H1 (cell line): ENCODE measurements around the gene CASQ1. TPM values are rescaled to one million over a fixed set of nuclear protein-coding genes. Genes with fewer than 3 reads are reported as not detected.

ENCODE experiments used
- CTCF ChIA-PET: fragments of 300-600 bp; sonication (Branson Sonifier 250); formaldehyde crosslinking; loops from one replicate; lab custom pipeline; 2021; ENCODE audit not compliant: partially characterized antibody; lab: Charles Lee
- POLR2A ChIA-PET: fragments of 300-600 bp; sonication (Branson Sonifier 250); formaldehyde crosslinking; loops from one replicate; lab custom pipeline; 2021; ENCODE audit warnings: inconsistent platforms; ENCODE audit not compliant: partially characterized antibody; lab: Charles Lee
- DNase-seq, 2 experiments: peaks; one replicate each; pipeline versions ENCODE4 v3.0.0 to v3.0.0-alpha.2; 2010 to 2022; ENCODE audit warnings: low spot score in 2 of 2, low read depth in 1 of 2, mixed read lengths in 1 of 2
- FAIRE-seq: peaks from 2 replicates; lab custom pipeline; 2011; peaks lifted over from hg19 to GRCh38; lab: Jason Lieb, UNC
- H2AFZ ChIP-seq: 2 replicates; pipeline ENCODE4 v1.8.1; 2012; ENCODE audit warnings: low read length, inconsistent platforms
- H2AK5ac ChIP-seq: 2 replicates; pipeline ENCODE4 v1.6.1; 2013; ENCODE audit warnings: low read depth, low read length
- H2BK120ac ChIP-seq: replicated peaks from 2 replicates; pipeline ENCODE3; 2013; ENCODE audit warnings: low read depth, low read length, inconsistent platforms
- H2BK12ac ChIP-seq: 2 replicates; pipeline ENCODE4 v1.6.1; 2013; ENCODE audit warnings: low read depth, low read length
- H2BK15ac ChIP-seq: 2 replicates; pipeline ENCODE4 v1.6.1; 2013; ENCODE audit warnings: low read length
- H2BK20ac ChIP-seq: 2 replicates; pipeline ENCODE4 v1.6.1; 2013; ENCODE audit warnings: low read length
- H2BK5ac ChIP-seq: 2 replicates; pipeline ENCODE4 v1.6.1; 2013; ENCODE audit warnings: low read depth, low read length
- H3K14ac ChIP-seq: 2 replicates; pipeline ENCODE4 v1.6.1; 2013; ENCODE audit warnings: inconsistent platforms; ENCODE audit not compliant: insufficient read length
- H3K18ac ChIP-seq: 2 replicates; pipeline ENCODE4 v1.6.1; 2013; ENCODE audit warnings: low read length; ENCODE audit errors: extremely low read depth
- H3K23ac ChIP-seq: 2 replicates; pipeline ENCODE4 v1.6.1; 2013; ENCODE audit warnings: inconsistent platforms; ENCODE audit not compliant: insufficient read length
- H3K23me2 ChIP-seq: 2 replicates; pipeline ENCODE4 v1.6.1; 2013; ENCODE audit warnings: low read depth, low read length
- H3K27ac ChIP-seq: 2 replicates; pipeline ENCODE4 v1.6.1; 2011; ENCODE audit warnings: low read depth, low read length, inconsistent platforms
- H3K27me3 ChIP-seq, 4 experiments: replicated peaks in 1 of 4; 1 replicate in 1 of 4; 2 replicates in 3 of 4; pipeline versions ENCODE4 v1.6.1 to v1.8.1; 2011 to 2013; ENCODE audit warnings: low read length in 3 of 4, mild to moderate bottlenecking in 3 of 4, inconsistent platforms in 2 of 4, mixed read lengths in 2 of 4, moderate library complexity in 1 of 4; ENCODE audit not compliant: control insufficient read depth in 3 of 4, insufficient read depth in 3 of 4; ENCODE audit errors: extremely low read depth in 1 of 4
- H3K36me3 ChIP-seq, 4 experiments: 2 replicates each; pipeline versions ENCODE4 v1.6.1 to v1.8.1; 2011 to 2013; ENCODE audit warnings: mild to moderate bottlenecking in 4 of 4, low read length in 3 of 4, moderate library complexity in 2 of 4, control low read depth in 1 of 4, inconsistent platforms in 1 of 4; ENCODE audit not compliant: insufficient read depth in 4 of 4, control insufficient read depth in 2 of 4
- H3K4ac ChIP-seq: replicated peaks from 2 replicates; pipeline ENCODE3; 2013; ENCODE audit warnings: low read length, low read depth, mixed read lengths, inconsistent platforms; ENCODE audit not compliant: insufficient read length
- H3K4me1 ChIP-seq, 4 experiments: replicated peaks in 1 of 4; 1 replicate in 1 of 4; 2 replicates in 3 of 4; pipeline versions ENCODE4 v1.6.1 to v1.8.1; 2011 to 2013; ENCODE audit warnings: low read length in 3 of 4, inconsistent platforms in 2 of 4, mixed read lengths in 1 of 4; ENCODE audit not compliant: insufficient read depth in 4 of 4, control insufficient read depth in 3 of 4
- H3K4me2 ChIP-seq, 2 experiments: 2 replicates each; pipeline versions ENCODE4 v1.6.1 to v1.8.1; 2011 to 2013; ENCODE audit warnings: low read depth in 2 of 2, low read length in 2 of 2, control low read depth in 1 of 2, inconsistent platforms in 1 of 2, mild to moderate bottlenecking in 1 of 2; ENCODE audit not compliant: insufficient read depth in 1 of 2
- H3K4me3 ChIP-seq, 4 experiments: fragments of 200-600, 300-600 bp in 1 of 4; sonication (generic), shearing (Covaris generic), sonication (Bioruptor Twin) in 1 of 4; 2 replicates each; pipeline versions ENCODE4 v1.5.1 to v1.8.1; 2011 to 2016; ENCODE audit warnings: low read length in 4 of 4, low read depth in 3 of 4, control low read depth in 2 of 4, inconsistent platforms in 2 of 4, mild to moderate bottlenecking in 2 of 4, mixed read lengths in 1 of 4, moderate library complexity in 1 of 4; ENCODE audit not compliant: insufficient read depth in 2 of 4; ENCODE audit errors: extremely low read depth in 1 of 4
- H3K56ac ChIP-seq: replicated peaks from 2 replicates; pipeline ENCODE3; 2013; ENCODE audit warnings: low read depth, mild to moderate bottlenecking, mixed read lengths, low read length, inconsistent platforms; ENCODE audit not compliant: insufficient read length
- H3K79me1 ChIP-seq: 2 replicates; pipeline ENCODE4 v1.6.1; 2013; ENCODE audit warnings: low read depth, low read length, control low read depth
- H3K79me2 ChIP-seq, 2 experiments: 2 replicates each; pipeline versions ENCODE4 v1.6.1 to v1.8.1; 2012 to 2013; ENCODE audit warnings: low read length in 2 of 2, mild to moderate bottlenecking in 2 of 2, inconsistent platforms in 1 of 2; ENCODE audit not compliant: insufficient read depth in 2 of 2, control insufficient read depth in 1 of 2
- H3K9ac ChIP-seq, 4 experiments: replicated peaks in 1 of 4; 1 replicate in 1 of 4; 2 replicates in 3 of 4; pipeline versions ENCODE4 v1.6.1 to v1.8.1; 2011 to 2013; ENCODE audit warnings: low read depth in 3 of 4, low read length in 3 of 4, control low read depth in 2 of 4, mild to moderate bottlenecking in 2 of 4, moderate library complexity in 2 of 4, inconsistent platforms in 1 of 4; ENCODE audit errors: extremely low read depth in 1 of 4
- H3K9me3 ChIP-seq, 2 experiments: 2 replicates each; pipeline versions ENCODE4 v1.6.1 to v1.8.1; 2012 to 2013; ENCODE audit warnings: mild to moderate bottlenecking in 2 of 2, moderate library complexity in 2 of 2, control low read depth in 1 of 2, inconsistent platforms in 1 of 2, low read depth in 1 of 2, low read length in 1 of 2, mixed read lengths in 1 of 2; ENCODE audit not compliant: insufficient read depth in 2 of 2
- H4K20me1 ChIP-seq, 2 experiments: replicated peaks in 1 of 2; 2 replicates each; pipeline versions ENCODE3 to v1.8.1; 2011 to 2013; ENCODE audit warnings: inconsistent platforms in 2 of 2, low read length in 2 of 2, mild to moderate bottlenecking in 1 of 2; ENCODE audit not compliant: insufficient read depth in 2 of 2, control insufficient read depth in 1 of 2
- H4K5ac ChIP-seq: 2 replicates; pipeline ENCODE4 v1.6.1; 2013; ENCODE audit warnings: low read length, low read depth, mixed read lengths, inconsistent platforms; ENCODE audit not compliant: insufficient read length
- H4K8ac ChIP-seq: 2 replicates; pipeline ENCODE4 v1.8.0; 2013; ENCODE audit warnings: mild to moderate bottlenecking, moderate library complexity, low read length, inconsistent platforms; ENCODE audit not compliant: insufficient read depth; ENCODE audit errors: extremely low read depth
- H4K91ac ChIP-seq: replicated peaks from 2 replicates; pipeline ENCODE3; 2013; ENCODE audit warnings: low read length, mixed read lengths, inconsistent platforms; ENCODE audit not compliant: insufficient read length
- CTCF ChIP-seq, 3 experiments: IDR thresholded peaks; 1 replicate in 2 of 3; 2 replicates in 1 of 3; pipeline versions ENCODE4 v1.5.1 to v1.6.1; 2011; ENCODE audit warnings: low read length in 3 of 3, mild to moderate bottlenecking in 3 of 3, inconsistent platforms in 2 of 3, low read depth in 1 of 3, moderate library complexity in 1 of 3; ENCODE audit not compliant: insufficient read depth in 1 of 3; ENCODE audit errors: control extremely low read depth in 1 of 3
- MAX ChIP-seq: IDR thresholded peaks from 2 replicates; pipeline ENCODE4 v1.6.1; 2012; ENCODE audit warnings: inconsistent platforms
- RAD21 ChIP-seq, 2 experiments: IDR thresholded peaks in 1 of 2; conservative IDR thresholded peaks in 1 of 2; 2 replicates each; pipeline ENCODE4 v1.6.1; 2011; ENCODE audit warnings: low read depth in 2 of 2, low read length in 2 of 2, improper control_type of control experiment in 1 of 2, inconsistent platforms in 1 of 2, mild to moderate bottlenecking in 1 of 2, moderate library complexity in 1 of 2
- SIN3A ChIP-seq, 2 experiments: IDR thresholded peaks in 1 of 2; conservative IDR thresholded peaks in 1 of 2; 2 replicates each; pipeline ENCODE4 v1.6.1; 2011 to 2012; ENCODE audit warnings: low read length in 2 of 2, improper control_type of control experiment in 1 of 2, low read depth in 1 of 2, mild to moderate bottlenecking in 1 of 2
- TBP ChIP-seq: IDR thresholded peaks from 2 replicates; pipeline ENCODE4 v1.6.1; 2011; ENCODE audit warnings: low read depth, low read length, improper control_type of control experiment
- TEAD4 ChIP-seq: IDR thresholded peaks from 2 replicates; pipeline ENCODE4 v1.6.1; 2012; ENCODE audit warnings: low read depth, low read length, inconsistent platforms, mixed read lengths
- WGBS, 2 experiments: shearing (Covaris generic) in 1 of 2; methylation state at CpG; one replicate each; pipeline versions ENCODE4 v1.1.6 to v1.1.7; 2013 to 2015; ENCODE audit warnings: low lambda C conversion rate in 2 of 2, mixed read lengths in 2 of 2, inconsistent platforms in 1 of 2, low coverage in 1 of 2, missing lambda C conversion rate in 1 of 2; ENCODE audit not compliant: insufficient replicate concordance in 2 of 2, insufficient coverage in 1 of 2, insufficient read length in 1 of 2; ENCODE audit errors: extremely low coverage in 1 of 2, missing lambda C conversion rate in 1 of 2; 5-methylcytosine and 5-hydroxymethylcytosine counted together
- polyA plus RNA-seq, 7 experiments: library from polyadenylated mRNA; depleted of rRNA in 3 of 7; stranded (reverse) in 5 of 7; unstranded in 2 of 7; fragments of >200 nt in 5 of 7; fragments of 200-250 nt in 2 of 7; gene quantifications; 1 replicate in 5 of 7; 2 replicates in 1 of 7; 4 replicates in 1 of 7; pipeline versions ENCODE4 v1.2.1 to v1.2.3, GENCODE V29; 2011 to 2013; ENCODE audit warnings: missing spikeins in 2 of 7, mixed read lengths in 2 of 7
- total RNA-seq: library from RNA; stranded (reverse); fragmentation: NEBNext Ultra II Directional; extraction: Animal tissue kit (Norgen Biotek cat#: 25700); gene quantifications from 2 replicates; pipeline ENCODE4 v1.2.1, GENCODE V29; 2021

The CASQ1 gene
- total and polyA plus RNA-seq, 2 of the 8 experiments (the other 6 are each of a cell fraction or from before 2014, with no cell fraction given) = 0.80 to 1.3 TPM

- H2BK120ac ChIP-seq = peak overlapping the region; percentile 58
- no peak overlapping the region for H3K23ac ChIP-seq
- no peak overlapping the region for H3K9ac ChIP-seq
- H2BK12ac ChIP-seq = peak overlapping the region; percentile 99
- H3K27me3 ChIP-seq = peaks cover 0 to 2% (median under 1%) of the 10 kb centered on the region in 4 experiments; a peak in 2 of 7 replicates
- H3K14ac ChIP-seq = no peak overlapping the region
- H4K8ac ChIP-seq = no peak overlapping the region
- peak overlapping the region; percentile 98; the same call in 1 of the 2 replicates for H2BK5ac ChIP-seq
- H3K36me3 ChIP-seq = no peaks in the 10 kb centered on the region
- H3K4me2 ChIP-seq = peak overlapping the region; percentile 14 to 60; a peak in 3 of 4 replicates
- peaks cover 3% of the 10 kb centered on the region; the same call in 1 of the 2 replicates for H3K23me2 ChIP-seq
- no peak overlapping the region for H3K56ac ChIP-seq
- peak overlapping the region; percentile 94; the same call in 1 of the 2 replicates for H2BK20ac ChIP-seq
- H3K18ac ChIP-seq = 0 out of 2 replicates have a peak overlapping the region, but pooled peaks have one; percentile 12
- H4K91ac ChIP-seq = peak overlapping the region; percentile 79
- no peaks in the 10 kb centered on the region for H3K79me1 ChIP-seq
- WGBS, 2 experiments = 39% methylated on average over 13 of the region's 13 CpGs; no CpG with 5 or more reads in 1 of the 2 experiments
- H4K5ac ChIP-seq = no peak overlapping the region
- peaks cover 12 to 28% (median 22%) of the 10 kb centered on the region in 4 experiments; a peak in 6 of 7 replicates for H3K4me1 ChIP-seq
- no peak overlapping the region for H3K27ac ChIP-seq
- H2AK5ac ChIP-seq = peak overlapping the region; percentile 83; the same call in 1 of the 2 replicates
- no peaks in the 10 kb centered on the region for H4K20me1 ChIP-seq
- no peak overlapping the region for H2BK15ac ChIP-seq
- POLR2A ChIA-PET = interaction anchor here (0.7 to 11.8 kb wide), 29 partner anchors 8 to 232 kb away, joined by 3 to 107 read pairs (median 4); partner anchors contain the start of genes ATP1A4, CASQ1, DCAF8 and IGSF8
- FAIRE-seq (no peak), DNase-seq (peak in 1 of 2 experiments; percentile 61)
- H2AFZ ChIP-seq = no peak overlapping the region
- no peaks in the 10 kb centered on the region for H3K9me3 ChIP-seq
- peak overlapping the region in 3 of 4 experiments; percentile 7 to 50 (median 13); a peak in 5 of 8 replicates for H3K4me3 ChIP-seq
- peak overlapping the region; percentile 42 for H3K4ac ChIP-seq
- peak; percentile 57 to 66 for TF ChIP-seq RAD21 (IDR thresholded peaks at IDR 0.05 in 1 of 2, conservative IDR thresholded peaks at IDR 0.05 in 1 of 2; ENCODE audit: low read depth in 2 of 2, low read length in 2 of 2)
- peak in 1 of 2 experiments; percentile 44; a peak in 1 of 4 replicates for TF ChIP-seq SIN3A (conservative IDR thresholded peaks at IDR 0.05 in 1 of 2, IDR thresholded peaks at IDR 0.05 in 1 of 2; ENCODE audit: low read depth in 1 of 2, low read length in 2 of 2)
- TF ChIP-seq CTCF (IDR thresholded peaks at IDR 0.05; ENCODE audit: control extremely low read depth in 1 of 3, insufficient read depth in 1 of 3, low read depth in 1 of 3, low read length in 3 of 3) = peak; percentile 20 to 47 (median 42)
- TF ChIP-seq TBP = 0 out of 2 replicates have a peak, but pooled peaks have one; percentile 29
- no peak for TF ChIP-seq TEAD4
- TF ChIP-seq MAX = no peak
- no peaks in the 10 kb centered on the region for H3K79me2 ChIP-seq
- CTCF ChIA-PET = interaction anchor here (0.6 to 18.4 kb wide), 29 partner anchors 9 to 123 kb away, joined by 3 to 257 read pairs (median 5); partner anchors contain the start of genes ATP1A2, CASQ1, IGSF8 and KCNJ9
These were observed 21.6 kb upstream of the CASQ1 start for GRCh38 chr1:160168609-160169369.
